ENCODE results near the gene NR3C2.

DNA sequence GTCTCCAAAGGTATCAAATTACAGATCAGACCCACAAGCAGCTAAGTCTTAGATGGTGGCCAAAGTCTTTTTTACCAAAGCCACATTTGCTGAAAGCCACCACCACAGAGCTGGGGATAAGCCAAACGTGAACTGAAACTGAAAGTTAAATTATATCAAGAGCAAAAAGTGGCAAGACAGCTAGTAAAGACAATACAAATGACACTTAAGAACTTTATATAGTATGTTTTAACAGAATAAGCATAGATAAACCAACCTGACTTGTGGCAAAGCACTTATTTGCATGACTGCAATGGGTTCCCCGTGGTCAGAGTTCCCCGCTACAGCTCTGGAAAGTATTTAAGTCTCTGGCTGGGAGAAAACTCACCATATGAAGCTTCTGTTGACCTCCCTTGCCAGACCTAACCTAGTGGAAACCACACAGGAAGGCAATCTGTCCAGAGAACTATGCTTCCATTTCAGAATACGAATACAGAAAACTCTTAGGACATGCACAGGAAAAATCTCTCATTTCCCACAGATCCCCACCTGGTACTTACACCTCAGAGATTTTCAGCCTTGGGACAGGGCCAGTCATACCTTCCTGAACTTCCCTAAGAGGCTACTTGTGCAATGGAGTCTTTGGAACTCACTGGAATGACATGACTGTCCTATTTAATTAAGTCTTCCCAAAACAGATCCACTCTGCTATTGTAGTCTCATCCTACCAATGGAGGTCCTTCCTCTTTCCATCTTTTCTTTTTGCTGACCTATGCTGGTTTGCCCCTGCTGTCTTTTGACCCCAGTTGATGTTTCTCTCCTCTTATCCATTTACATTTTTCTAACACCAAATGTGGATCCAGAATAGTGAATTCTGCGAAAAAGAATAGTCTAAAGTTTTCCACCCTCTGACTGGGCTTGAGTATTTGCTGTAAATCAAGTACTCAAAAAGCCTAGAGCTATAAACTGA is 225.1 kb downstream of the NR3C2 start:
- TF ChIP-seq, protein P1, sequence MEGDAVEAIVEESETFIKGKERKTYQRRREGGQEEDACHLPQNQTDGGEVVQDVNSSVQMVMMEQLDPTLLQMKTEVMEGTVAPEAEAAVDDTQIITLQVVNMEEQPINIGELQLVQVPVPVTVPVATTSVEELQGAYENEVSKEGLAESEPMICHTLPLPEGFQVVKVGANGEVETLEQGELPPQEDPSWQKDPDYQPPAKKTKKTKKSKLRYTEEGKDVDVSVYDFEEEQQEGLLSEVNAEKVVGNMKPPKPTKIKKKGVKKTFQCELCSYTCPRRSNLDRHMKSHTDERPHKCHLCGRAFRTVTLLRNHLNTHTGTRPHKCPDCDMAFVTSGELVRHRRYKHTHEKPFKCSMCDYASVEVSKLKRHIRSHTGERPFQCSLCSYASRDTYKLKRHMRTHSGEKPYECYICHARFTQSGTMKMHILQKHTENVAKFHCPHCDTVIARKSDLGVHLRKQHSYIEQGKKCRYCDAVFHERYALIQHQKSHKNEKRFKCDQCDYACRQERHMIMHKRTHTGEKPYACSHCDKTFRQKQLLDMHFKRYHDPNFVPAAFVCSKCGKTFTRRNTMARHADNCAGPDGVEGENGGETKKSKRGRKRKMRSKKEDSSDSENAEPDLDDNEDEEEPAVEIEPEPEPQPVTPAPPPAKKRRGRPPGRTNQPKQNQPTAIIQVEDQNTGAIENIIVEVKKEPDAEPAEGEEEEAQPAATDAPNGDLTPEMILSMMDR (IDR thresholded peaks at IDR 0.05), result no peak
- TF ChIP-seq, protein P2, sequence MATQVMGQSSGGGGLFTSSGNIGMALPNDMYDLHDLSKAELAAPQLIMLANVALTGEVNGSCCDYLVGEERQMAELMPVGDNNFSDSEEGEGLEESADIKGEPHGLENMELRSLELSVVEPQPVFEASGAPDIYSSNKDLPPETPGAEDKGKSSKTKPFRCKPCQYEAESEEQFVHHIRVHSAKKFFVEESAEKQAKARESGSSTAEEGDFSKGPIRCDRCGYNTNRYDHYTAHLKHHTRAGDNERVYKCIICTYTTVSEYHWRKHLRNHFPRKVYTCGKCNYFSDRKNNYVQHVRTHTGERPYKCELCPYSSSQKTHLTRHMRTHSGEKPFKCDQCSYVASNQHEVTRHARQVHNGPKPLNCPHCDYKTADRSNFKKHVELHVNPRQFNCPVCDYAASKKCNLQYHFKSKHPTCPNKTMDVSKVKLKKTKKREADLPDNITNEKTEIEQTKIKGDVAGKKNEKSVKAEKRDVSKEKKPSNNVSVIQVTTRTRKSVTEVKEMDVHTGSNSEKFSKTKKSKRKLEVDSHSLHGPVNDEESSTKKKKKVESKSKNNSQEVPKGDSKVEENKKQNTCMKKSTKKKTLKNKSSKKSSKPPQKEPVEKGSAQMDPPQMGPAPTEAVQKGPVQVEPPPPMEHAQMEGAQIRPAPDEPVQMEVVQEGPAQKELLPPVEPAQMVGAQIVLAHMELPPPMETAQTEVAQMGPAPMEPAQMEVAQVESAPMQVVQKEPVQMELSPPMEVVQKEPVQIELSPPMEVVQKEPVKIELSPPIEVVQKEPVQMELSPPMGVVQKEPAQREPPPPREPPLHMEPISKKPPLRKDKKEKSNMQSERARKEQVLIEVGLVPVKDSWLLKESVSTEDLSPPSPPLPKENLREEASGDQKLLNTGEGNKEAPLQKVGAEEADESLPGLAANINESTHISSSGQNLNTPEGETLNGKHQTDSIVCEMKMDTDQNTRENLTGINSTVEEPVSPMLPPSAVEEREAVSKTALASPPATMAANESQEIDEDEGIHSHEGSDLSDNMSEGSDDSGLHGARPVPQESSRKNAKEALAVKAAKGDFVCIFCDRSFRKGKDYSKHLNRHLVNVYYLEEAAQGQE (IDR thresholded peaks at IDR 0.05; ENCODE audit: insufficient read depth in 1 of 2, low read depth in 2 of 2, low read length in 1 of 2), result no peak
- TF ChIP-seq POLR2AphosphoS5 (IDR thresholded peaks at IDR 0.05; ENCODE audit: low read depth, low read length) (no peak), SIN3A (IDR thresholded peaks at IDR 0.05; ENCODE audit: borderline replicate concordance, insufficient read depth, low read depth, low read length) (no peak), TCF7L2 (IDR thresholded peaks at IDR 0.05; ENCODE audit: low read depth, low read length) (no peak)

Measured in Panc1 (cell line).